ENCODE data around the gene MAFB.

The MAFB gene

DNA sequence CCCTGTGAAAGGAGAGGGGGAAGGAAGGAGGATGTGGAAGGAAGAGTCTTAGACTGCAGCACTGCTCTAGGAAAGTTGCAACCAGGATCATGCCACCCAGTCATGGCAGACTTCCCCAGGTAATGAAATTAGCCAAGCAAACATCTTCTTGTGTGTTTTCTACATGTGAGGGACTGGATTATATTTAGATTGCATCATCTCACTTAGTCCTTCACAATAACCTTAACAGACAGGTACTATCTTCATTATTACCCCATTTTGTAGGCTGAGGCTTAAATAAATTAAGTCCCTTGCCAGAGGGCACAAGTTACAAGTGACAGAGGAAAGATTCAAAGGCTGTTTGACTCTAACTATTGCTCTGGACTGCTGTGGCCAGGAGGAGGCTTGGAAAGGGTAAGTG is 9.7 kb upstream of the MAFB start:
- DNase-seq: no peak

GRCh38 chr20:40698281-40698680 is 9.2 kb upstream of the MAFB start:
- no peak for DNase-seq

DNA sequence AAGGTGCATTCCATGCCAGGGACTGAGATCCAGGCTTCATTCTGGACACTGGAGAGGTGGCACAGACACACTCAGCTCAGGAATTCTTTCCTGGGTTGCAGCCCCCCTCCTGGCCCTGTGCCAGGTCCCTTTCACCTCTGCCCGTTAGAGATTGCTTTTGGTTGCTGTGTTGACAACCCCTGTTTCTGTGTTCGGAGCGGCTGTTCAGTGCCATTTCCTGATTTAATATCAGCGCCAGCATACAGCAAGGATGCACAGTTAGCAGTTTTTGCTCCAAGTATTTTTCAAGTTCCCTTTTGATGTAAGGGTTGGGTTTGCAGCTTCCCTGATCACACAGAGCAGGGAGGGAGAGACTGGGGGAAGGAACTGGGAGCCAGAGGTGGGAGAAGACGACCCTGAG is 8.5 kb upstream of the MAFB start:
- DNase-seq: no peak

DNA sequence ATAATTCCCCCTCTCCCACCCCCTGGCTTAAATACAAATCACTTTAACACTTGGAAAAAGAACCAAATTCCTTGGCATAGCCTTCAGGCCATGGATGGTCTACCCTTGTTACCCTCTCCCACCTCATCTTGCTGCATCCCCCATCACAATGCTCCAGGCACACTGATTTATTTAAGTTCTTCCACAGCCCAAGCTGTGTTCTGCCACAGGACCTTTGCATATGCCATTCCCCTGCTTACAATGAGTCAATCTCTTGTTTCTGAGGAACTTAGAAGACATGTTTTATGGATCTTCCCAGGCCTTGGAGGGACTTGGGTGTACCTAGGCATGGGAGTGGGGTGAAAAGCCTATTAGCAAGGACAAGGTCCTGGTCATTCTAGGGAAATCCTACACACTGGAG is 6.2 kb upstream of the MAFB start:
- DNase-seq: no peak

- DNase-seq: no peak
Measured at GRCh38 chr20:40694246-40694645, 5.2 kb upstream of the MAFB start.

- no peak for DNase-seq
Measured at GRCh38 chr20:40692240-40693011, 3.4 kb upstream of the MAFB start.

GRCh38 chr20:40691566-40692239 is 2.7 kb upstream of the MAFB start:
- no peak for DNase-seq

DNA sequence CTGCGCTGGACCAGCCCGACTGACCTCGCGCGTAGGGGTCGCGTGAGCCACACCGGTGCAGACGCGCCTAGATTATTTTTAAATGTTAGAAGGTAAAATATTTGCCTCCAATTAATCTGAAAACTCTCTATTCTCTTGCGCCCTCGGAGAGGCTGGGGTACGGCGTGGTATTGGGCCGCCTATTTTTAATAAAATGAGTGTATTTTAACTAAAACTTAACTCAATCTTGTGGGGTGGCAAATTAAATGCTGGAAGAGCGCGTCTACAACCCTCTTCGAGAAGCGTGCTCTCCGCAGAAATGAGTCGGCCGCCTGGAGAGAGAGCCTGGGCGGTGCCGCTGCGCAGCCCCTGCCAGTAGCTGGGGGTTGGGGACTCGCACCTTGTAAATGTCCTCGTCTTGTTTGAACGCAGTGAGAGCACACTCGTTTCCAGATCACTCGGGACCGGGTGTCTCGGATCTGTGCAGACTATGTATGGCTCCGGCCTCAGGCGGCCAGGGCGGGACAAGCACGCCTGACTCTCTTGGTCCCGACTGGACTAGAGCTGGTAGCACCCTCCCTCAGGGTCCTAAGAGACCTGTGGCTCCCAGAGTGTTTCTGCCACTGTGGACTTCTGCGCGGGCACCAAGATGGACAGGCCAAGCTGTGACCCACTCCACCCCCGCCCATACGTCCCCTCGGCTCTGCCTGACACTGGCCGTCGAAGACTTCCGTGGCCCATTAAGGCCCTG is 2.0 kb upstream of the MAFB start:
- DNase-seq: no peak

- peak; percentile 79 to 80 for DNase-seq
Measured at GRCh38 chr20:40689943-40690835, 1.2 kb upstream of the MAFB start.

- peak in 1 of 2 experiments; percentile 44 for DNase-seq
Measured at GRCh38 chr20:40688129-40689099, 622 bp downstream of the MAFB start.

DNA sequence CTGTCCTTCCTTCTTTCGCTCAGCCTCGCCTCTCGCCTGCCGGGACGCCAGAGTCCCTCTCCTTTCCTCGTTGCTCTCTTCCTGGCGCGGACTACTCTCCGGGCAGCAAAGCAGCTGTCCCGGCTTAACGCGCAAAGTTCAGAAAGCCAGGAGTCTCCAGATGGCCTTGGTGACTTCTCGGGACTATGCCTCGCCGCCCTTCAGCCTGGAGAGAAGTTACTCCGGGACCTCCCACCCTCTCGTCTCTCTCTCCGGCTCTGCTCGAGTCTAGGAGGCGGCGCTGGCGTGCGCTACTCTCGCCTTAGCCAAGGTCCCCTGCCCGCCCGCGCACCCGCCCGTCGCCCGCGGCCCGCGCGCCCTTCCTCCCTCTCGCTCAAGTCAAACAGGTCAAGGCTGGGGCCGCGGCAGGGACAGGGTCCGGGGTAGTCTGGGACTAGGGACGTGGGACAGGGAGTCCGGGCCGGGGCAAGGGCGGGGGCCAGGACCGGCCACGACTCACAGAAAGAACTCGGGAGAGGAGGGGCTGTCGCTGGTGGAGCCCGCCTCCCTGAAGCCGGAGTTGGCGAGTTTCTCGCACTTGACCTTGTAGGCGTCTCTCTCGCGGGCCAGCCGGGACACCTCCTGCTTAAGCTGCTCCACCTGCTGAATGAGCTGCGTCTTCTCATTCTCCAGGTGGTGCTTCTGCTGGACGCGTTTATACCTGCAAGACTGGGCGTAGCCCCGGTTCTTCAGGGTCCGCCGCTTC is 1.5 kb downstream of the MAFB start:
- peak in 1 of 2 experiments; percentile 44 for DNase-seq

- DNase-seq: no peak
Measured at GRCh38 chr20:40686893-40687292, 2.1 kb downstream of the MAFB start.

DNA sequence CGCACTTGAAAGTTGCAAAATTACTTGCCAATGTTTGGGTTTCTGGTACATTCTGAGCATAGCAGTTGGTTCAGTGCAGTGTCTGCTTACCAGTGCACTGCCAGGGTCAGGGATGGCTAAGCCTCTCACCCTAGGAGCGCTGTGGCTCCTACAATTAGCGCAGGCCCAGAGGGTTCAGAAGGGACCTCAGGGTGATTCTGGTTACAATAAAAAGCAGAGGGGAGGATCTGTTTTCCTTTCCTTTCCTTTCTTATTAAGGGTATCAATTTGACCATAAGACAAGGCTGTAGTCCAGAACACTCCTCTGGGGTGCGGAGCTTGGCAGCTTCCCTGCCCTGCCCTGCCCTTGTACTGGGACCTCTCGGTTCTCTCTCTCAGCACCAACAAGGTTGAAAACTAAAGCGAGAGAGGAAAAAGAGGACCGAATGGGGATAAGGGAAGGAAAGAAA is 2.6 kb downstream of the MAFB start:
- no peak for DNase-seq

GRCh38 chr20:40685349-40685748 is 3.7 kb downstream of the MAFB start:
- DNase-seq: no peak

- no peak for DNase-seq
Measured at GRCh38 chr20:40683894-40684268, 5.2 kb downstream of the MAFB start.

- DNase-seq: no peak
Measured at GRCh38 chr20:40683221-40683893, 5.7 kb downstream of the MAFB start.

DNA sequence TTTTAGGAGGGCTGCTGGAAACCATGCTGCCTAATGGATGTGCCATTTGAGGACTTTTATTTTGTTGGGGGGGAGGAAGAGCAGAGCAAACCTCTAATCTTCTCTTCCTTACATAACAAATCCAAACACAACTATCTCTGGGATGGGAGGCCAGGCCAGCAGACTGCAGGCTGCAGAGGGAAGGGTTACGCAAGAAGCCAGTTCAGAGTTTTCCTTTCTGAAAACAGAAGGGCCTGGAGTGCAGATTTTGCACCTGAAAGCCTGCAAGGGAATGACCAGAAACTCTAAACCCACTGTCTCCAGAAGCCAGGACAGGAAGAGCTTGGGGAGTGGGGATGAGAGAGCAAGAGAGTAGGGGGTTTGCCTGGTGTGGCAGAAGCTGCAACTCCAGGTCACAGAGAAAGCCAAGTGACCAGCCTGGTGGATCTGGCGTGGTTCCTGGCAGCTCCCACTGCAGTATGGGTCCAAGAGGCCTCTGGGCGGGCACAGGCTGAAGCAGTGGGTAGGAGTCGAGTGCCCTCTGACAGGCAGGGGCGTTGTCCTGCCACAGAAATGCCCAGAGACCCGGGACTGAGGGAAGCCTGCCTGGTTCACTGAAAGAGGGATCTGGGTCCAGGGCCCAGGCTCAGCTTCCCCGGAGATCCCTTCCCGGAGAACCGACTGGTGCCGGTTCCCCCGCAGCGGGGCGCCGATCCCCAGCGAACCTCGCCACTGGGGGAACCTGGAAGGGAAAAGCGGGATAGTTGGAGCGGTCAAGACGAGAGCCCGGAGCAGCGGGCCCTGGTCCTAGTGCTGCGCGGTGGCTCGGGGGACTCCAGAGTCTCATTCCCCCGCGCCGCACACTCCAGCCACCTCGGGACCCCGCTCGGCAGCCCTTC is 6.7 kb downstream of the MAFB start:
- DNase-seq: no peak

- no peak for DNase-seq
Measured at GRCh38 chr20:40681684-40682083, 7.4 kb downstream of the MAFB start.

- no peak for DNase-seq
Measured at GRCh38 chr20:40681165-40681564, 7.9 kb downstream of the MAFB start.
